ENCODE results near the gene PRDM10.
"Not testable (repeated sequence)": the region's sequence is repeated elsewhere in the genome, so short reads cannot be mapped to it uniquely, and the experiment has no call there.

Gene PRDM10, protein sequence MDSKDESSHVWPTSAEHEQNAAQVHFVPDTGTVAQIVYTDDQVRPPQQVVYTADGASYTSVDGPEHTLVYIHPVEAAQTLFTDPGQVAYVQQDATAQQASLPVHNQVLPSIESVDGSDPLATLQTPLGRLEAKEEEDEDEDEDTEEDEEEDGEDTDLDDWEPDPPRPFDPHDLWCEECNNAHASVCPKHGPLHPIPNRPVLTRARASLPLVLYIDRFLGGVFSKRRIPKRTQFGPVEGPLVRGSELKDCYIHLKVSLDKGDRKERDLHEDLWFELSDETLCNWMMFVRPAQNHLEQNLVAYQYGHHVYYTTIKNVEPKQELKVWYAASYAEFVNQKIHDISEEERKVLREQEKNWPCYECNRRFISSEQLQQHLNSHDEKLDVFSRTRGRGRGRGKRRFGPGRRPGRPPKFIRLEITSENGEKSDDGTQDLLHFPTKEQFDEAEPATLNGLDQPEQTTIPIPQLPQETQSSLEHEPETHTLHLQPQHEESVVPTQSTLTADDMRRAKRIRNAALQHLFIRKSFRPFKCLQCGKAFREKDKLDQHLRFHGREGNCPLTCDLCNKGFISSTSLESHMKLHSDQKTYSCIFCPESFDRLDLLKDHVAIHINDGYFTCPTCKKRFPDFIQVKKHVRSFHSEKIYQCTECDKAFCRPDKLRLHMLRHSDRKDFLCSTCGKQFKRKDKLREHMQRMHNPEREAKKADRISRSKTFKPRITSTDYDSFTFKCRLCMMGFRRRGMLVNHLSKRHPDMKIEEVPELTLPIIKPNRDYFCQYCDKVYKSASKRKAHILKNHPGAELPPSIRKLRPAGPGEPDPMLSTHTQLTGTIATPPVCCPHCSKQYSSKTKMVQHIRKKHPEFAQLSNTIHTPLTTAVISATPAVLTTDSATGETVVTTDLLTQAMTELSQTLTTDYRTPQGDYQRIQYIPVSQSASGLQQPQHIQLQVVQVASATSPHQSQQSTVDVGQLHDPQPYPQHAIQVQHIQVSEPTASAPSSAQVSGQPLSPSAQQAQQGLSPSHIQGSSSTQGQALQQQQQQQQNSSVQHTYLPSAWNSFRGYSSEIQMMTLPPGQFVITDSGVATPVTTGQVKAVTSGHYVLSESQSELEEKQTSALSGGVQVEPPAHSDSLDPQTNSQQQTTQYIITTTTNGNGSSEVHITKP

GRCh38 chr11:130002352-130002845 lies at the start of gene PRDM10:
Gene PRDM10, minus strand, starts transcription at chr11:130002835. Its CDS starts 41,871 bp downstream, at chr11:129960964.
- peak; percentile 86 to 91 for DNase-seq (ENCODE audit: low read depth in 1 of 2, low spot score in 1 of 2)

GRCh38 chr11:130051082-130051481 lies 48.4 kb upstream of the PRDM10 start:
- no peak for DNase-seq (ENCODE audit: low read depth in 1 of 2, low spot score in 1 of 2)

GRCh38 chr11:130050257-130050656 lies 47.6 kb upstream of the PRDM10 start:
- DNase-seq (ENCODE audit: low read depth in 1 of 2, low spot score in 1 of 2), result no peak

GRCh38 chr11:130049328-130049771 lies 46.7 kb upstream of the PRDM10 start:
- DNase-seq (ENCODE audit: low read depth in 1 of 2, low spot score in 1 of 2), result no peak

- DNase-seq (ENCODE audit: low read depth in 1 of 2, low spot score in 1 of 2), result no peak
Measured at GRCh38 chr11:130047141-130047540, 44.5 kb upstream of the PRDM10 start.

DNA sequence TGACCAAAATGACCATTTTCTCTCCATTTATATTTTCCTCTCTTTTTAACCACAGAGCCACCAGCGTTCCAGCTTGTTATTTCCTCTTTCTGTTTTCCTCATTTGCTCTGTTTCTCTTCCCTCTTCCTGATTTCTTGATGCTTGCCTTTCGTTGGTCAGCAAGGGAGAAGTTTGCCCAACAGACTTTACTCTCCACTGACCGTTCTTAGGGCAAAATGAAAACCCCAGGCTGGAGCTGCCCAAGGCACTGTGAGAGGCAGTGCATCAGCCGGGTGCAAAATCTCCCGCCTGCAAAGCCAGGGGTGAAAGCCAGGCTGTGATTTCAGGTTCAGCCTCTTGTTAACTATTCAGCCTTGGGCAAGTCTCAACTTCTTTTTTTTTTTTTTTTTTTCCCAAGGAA lies 40.9 kb upstream of the PRDM10 start:
- no peak for DNase-seq (ENCODE audit: low read depth in 1 of 2, low spot score in 1 of 2)

- DNase-seq (ENCODE audit: low read depth in 1 of 2, low spot score in 1 of 2), result no peak
Measured at GRCh38 chr11:130042093-130042591, 39.5 kb upstream of the PRDM10 start.

DNA sequence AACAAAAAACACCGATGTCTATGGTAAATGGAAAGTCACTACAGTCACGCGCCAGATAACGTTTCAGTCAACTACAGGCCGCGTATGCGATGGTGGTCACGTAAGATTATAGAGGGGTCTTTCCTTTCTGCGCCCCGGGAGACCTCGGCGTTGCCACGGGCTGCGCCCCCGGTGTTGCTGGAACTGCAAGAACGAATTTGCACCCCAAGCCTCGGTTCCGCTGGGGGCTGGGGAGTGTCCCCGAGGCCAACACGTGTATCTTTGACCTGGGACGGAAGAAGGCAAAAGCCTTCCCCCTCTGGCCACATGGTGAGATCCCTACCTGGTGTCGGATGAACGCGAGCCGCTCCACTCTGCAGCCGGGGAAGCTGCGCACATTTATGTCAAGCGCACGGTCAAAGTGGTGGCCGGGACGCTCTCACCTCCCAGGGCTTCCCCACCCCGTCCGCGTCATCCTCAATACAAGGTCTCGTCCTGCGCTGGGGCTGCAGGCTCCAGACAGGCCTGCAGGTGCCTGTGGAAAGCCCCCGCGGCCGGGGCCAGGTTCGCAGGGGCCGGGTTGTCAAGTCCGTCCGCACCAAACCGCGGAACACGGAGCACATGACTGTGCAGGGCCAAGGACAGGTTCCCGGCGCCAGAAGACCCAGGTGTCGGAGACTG lies 37.8 kb upstream of the PRDM10 start:
- DNase-seq (ENCODE audit: low read depth in 1 of 2, low spot score in 1 of 2), result no peak

- DNase-seq (ENCODE audit: low read depth in 1 of 2, low spot score in 1 of 2), result no peak
Measured at GRCh38 chr11:130037881-130038585, 35.4 kb upstream of the PRDM10 start.

DNA sequence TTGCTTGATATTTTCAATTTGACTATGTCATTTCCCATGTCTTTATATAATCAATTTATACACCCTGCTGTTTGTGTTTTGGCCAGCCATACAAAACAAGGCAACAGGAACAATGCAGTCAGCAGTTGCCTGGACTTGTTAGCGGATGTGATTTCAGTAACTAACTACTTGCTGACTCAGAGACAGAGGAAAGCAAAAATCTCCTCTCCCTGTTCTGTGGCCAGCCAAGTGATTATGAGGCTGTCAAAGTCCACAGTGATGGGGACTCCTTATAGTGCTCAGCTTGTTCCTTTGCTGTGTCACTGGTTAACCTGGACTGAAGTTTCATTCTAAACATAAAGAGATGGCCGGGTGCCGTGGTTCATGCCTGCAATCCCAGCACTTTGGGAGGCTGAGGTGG lies 34.4 kb upstream of the PRDM10 start:
- no peak for DNase-seq (ENCODE audit: low read depth in 1 of 2, low spot score in 1 of 2)

DNA sequence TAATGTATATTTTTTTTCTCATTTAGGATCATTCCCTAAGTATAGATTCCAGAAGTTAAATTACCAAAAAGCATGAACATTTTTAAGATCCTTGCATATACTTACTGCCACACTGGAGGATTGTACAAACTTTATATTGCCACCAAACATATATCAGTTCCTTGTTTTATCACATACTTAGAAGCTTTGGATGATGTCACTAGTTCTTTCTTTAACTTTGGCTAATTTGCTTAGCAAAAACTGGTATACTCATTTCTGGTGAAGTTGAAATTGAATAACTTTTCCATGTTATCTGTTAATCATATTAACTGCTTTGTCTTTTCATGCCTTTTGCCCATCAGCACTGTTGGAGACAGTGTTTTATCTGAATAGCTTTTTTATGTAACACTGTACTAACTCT lies 31.6 kb upstream of the PRDM10 start:
- no peak for DNase-seq (ENCODE audit: low read depth in 1 of 2, low spot score in 1 of 2)

- no peak for DNase-seq (ENCODE audit: low read depth in 1 of 2, low spot score in 1 of 2)
Measured at GRCh38 chr11:130032931-130033330, 30.3 kb upstream of the PRDM10 start.

DNA sequence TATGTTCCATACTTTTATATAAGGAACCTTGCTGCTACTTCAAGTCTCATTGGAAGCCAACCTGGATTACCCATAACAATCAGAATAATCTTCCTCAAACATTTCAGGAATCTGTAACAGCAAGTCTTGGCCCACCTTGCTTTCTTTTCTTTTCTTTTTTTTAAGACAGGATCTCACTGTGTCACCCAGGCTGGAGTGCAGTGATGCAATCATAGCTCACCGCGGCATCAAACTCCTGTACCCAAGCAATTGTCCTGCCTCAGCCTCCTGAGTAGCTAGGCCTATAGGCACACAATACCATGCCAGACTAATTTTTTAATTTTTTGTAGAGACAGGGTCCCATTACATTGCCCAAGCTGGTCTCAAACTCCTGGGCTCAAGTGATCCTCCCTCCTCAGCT lies 29.3 kb upstream of the PRDM10 start:
- DNase-seq (ENCODE audit: low read depth in 1 of 2, low spot score in 1 of 2), result no peak

DNA sequence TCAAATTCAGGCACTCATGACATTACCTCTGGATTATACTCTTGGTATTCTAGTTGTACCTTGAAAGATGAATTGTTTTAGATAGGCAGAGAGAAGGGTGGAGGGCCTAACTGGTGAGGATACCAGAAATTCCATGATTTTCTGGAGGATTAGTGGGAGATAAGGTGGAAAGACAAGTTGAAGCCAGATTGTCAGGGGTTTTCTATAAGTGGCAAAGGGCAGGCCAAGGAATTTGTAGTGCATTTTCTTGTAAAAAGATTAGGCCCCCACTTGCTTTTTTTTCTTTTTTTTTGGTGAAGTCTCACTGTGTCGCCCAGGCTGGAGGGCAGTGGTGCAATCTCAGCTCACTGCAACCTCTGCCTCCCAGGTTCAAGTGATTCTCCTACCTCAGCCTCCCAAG lies 28.4 kb upstream of the PRDM10 start:
- no peak for DNase-seq (ENCODE audit: low read depth in 1 of 2, low spot score in 1 of 2)

GRCh38 chr11:130029137-130029536 lies 26.5 kb upstream of the PRDM10 start:
- DNase-seq (ENCODE audit: low read depth in 1 of 2, low spot score in 1 of 2), result no peak

DNA sequence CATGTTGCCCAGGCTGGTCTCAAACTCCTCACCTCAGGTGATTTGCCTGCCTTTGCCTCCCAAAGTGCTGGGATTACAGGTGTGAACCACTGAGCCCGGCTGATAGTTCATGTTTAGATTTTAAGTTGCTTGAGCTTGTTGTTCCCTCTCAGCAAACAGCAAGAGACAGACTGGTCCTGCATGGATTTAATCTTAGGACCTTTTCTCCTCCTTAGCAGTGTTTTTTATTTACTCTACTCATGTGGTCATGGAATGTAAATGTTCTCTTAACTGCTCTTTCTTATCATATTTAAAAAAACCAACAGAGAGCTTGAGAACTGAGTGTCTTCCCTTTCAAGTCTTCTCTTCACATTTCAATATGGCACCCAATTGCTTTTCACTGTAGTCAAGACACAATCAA lies 22.7 kb upstream of the PRDM10 start:
- no peak for DNase-seq (ENCODE audit: low read depth in 1 of 2, low spot score in 1 of 2)

DNA sequence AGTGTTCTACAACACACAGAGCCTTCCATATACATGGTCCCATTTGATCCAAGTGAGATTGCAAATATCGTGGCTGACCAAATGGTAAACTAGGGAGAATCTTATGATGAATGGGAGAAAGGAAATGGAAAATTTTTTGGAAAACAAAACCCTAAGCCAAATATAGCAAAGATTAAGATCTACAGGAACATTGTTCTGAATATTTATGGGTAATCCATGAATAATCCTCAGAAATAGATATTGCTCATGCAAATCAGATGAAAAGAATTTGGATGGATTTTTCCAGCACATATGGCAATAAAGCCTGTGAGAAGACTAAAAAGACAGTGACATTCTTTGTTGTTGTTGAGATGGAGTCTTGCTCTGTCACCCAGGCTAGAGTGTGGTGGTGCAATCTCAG lies 21.7 kb upstream of the PRDM10 start:
- DNase-seq (ENCODE audit: low read depth in 1 of 2, low spot score in 1 of 2), result no peak

DNA sequence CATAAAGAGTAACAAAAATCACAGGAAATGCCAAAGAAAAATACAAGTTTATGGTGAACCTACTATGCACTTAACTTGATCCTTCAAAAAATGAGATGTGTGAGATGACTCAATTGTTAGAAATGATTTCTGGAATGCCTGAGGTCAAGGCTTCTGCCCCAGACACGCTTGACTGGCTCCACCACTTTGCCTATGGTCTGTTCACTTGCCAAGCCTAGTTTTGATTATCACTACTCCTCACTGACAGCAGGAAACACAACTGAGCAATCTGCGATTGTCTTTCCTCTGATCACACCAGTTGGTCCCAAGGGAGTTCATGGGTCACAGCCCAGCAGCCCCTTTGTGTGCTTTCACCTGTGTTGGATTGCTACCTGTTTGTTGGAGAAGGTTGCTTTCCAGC lies 20.6 kb upstream of the PRDM10 start:
- DNase-seq (ENCODE audit: low read depth in 1 of 2, low spot score in 1 of 2), result no peak

DNA sequence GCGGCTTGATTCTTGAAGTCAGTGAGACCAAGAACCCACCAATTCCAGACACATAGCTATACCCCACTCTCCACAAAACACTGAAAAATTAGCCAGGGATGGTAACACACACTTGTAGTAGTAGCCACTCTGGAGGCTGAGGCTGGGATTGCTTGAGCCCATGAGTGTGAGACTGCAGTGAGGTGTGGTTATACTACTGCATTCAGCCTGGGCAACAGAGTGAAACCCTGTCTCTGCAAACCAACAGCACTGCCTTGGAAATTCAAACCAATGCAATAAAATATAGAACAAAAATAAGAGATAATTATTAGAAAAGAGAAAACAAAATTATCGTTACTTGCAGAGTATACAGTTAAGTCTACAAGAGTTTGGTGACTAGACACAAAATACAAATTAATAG lies 20.2 kb upstream of the PRDM10 start:
- DNase-seq (ENCODE audit: low read depth in 1 of 2, low spot score in 1 of 2), result no peak

DNA sequence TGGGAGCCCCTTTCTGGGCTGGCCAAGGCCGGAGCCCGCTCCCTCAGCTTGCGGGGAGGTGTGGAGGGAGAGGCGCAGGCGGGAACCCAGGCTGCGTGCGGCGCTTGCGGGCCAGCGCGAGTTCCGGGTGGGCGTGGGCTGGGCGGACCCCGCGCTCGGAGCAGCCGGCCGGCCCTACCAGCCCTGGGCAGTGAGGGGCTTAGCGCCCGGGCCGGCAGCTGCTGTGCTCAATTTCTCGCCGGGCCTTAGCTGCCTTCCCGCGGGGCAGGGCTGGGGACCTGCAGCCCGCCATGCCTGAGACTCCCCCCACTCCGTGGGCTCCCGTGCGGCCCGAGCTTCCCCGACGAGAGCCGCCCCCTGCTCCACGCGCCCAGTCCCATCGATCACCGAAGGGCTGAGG lies 19.0 kb upstream of the PRDM10 start:
- not testable (repeated sequence) for DNase-seq (ENCODE audit: low read depth in 1 of 2, low spot score in 1 of 2)
